A673 (cell line): ENCODE data around the gene GINS1. TPM values are rescaled to one million over a fixed set of nuclear protein-coding genes. Genes with fewer than 3 reads are reported as not detected.

ENCODE experiments used
- BruUV-seq: library from RNA; stranded (reverse); fragments of 400-500 nt; replicated peaks from 2 replicates; lab custom pipeline; 2021; lab: Mats Ljungman, UMichigan
- CTCF ChIA-PET: fragments of 300-600 bp; sonication (Branson Sonifier 250); formaldehyde crosslinking; loops from one replicate; lab custom pipeline; 2022; ENCODE audit warnings: antibody characterized with exemption; lab: Charles Lee
- POLR2A ChIA-PET: fragments of 300-600 bp; sonication (Branson Sonifier 250); formaldehyde crosslinking; loops from one replicate; lab custom pipeline; 2022; ENCODE audit warnings: antibody characterized with exemption; ENCODE audit not compliant: low non-redundant PET; lab: Charles Lee
- DNase-seq: peaks from one replicate; pipeline ENCODE4 v3.0.0-alpha.2; 2015; ENCODE audit warnings: low spot score
- H3K27ac ChIP-seq: fragments of 200-600 bp; sonication (generic); 2 replicates; pipeline ENCODE4 v1.5.1; 2016; ENCODE audit warnings: mixed run types, low read depth, mild to moderate bottlenecking, mixed read lengths, antibody characterized with exemption, low read length; ENCODE audit not compliant: poor library complexity, severe bottlenecking
- H3K27me3 ChIP-seq: fragments of 200-600 bp; sonication (generic); replicated peaks from 2 replicates; pipeline ENCODE4 v1.6.1; 2017; ENCODE audit warnings: mixed run types, low read depth, mild to moderate bottlenecking, mixed read lengths, antibody characterized with exemption, low read length; ENCODE audit not compliant: insufficient read depth, poor library complexity
- H3K36me3 ChIP-seq: fragments of 200-600 bp; sonication (generic); 2 replicates; pipeline ENCODE4 v1.6.1; 2016; ENCODE audit warnings: mixed run types, mild to moderate bottlenecking, mixed read lengths, antibody characterized with exemption, low read length; ENCODE audit not compliant: insufficient read depth, poor library complexity, severe bottlenecking
- H3K4me1 ChIP-seq: fragments of 200-600 bp; sonication (generic); 2 replicates; pipeline ENCODE4 v1.6.1; 2017; ENCODE audit warnings: mixed run types, mild to moderate bottlenecking, mixed read lengths, antibody characterized with exemption, low read length; ENCODE audit not compliant: insufficient read depth, poor library complexity, severe bottlenecking
- H3K4me3 ChIP-seq: fragments of 200-600 bp; sonication (generic); 2 replicates; pipeline ENCODE4 v1.5.1; 2016; ENCODE audit warnings: low read depth, mixed run types, mild to moderate bottlenecking, mixed read lengths, low read length; ENCODE audit not compliant: poor library complexity, severe bottlenecking
- H3K9me3 ChIP-seq: fragments of 200-600 bp; sonication (generic); 2 replicates; pipeline ENCODE4 v1.6.1; 2016; ENCODE audit warnings: mixed run types, low read depth, mild to moderate bottlenecking, mixed read lengths, antibody characterized with exemption, low read length; ENCODE audit not compliant: poor library complexity, severe bottlenecking
- CTCF ChIP-seq: fragments of 300-800, 200-600 bp; sonication (generic); conservative IDR thresholded peaks from 2 replicates; pipeline ENCODE4 v1.5.1; 2017; ENCODE audit warnings: low read depth, mild to moderate bottlenecking, antibody characterized with exemption, low read length, moderate library complexity, mixed read lengths
- EZH2 ChIP-seq: fragments of 200-600 bp; sonication (generic); IDR thresholded peaks from 2 replicates; pipeline ENCODE4 v1.6.1; 2017; ENCODE audit warnings: borderline replicate concordance, low read depth, mild to moderate bottlenecking, mixed read lengths, antibody characterized with exemption, low read length; ENCODE audit not compliant: poor library complexity, severe bottlenecking
- intact Hi-C: fragments of 100-400 bp; cut with micrococcal nuclease; formaldehyde crosslinking; loops from one replicate; pipeline ENCODE4 v1.10.0; 2022; ENCODE audit not compliant: unreplicated experiment
- total RNA-seq: library from RNA; stranded (reverse); gene quantifications from 2 replicates; pipeline ENCODE4 v1.2.3, GENCODE V29; 2021

The GINS1 gene
- total RNA-seq, 1 experiment from 2014 or later, result 62.6 TPM

- POLR2A ChIA-PET, result no interaction called here
- H3K9me3 ChIP-seq, result no peaks in the 10 kb centered on the region
- BruUV-seq, result no TSS peak
- CTCF ChIA-PET, result no interaction called here
- intact Hi-C loops, result loop anchor here (10.0 kb wide), 1 partner anchor 60 kb away; no protein-coding TSS in a partner anchor
- H3K4me1 ChIP-seq, result no peaks in the 10 kb centered on the region
- no peak for DNase-seq
- peaks cover 58% of the 10 kb centered on the region for H3K36me3 ChIP-seq
- no peak overlapping the region for H3K4me3 ChIP-seq
- TF ChIP-seq EZH2 (no peak), CTCF (no peak)
- H3K27me3 ChIP-seq, result no peaks in the 10 kb centered on the region
- no peak overlapping the region for H3K27ac ChIP-seq
These were observed 57.2 kb downstream of the GINS1 start for GRCh38 chr20:25464501-25465242.

- no peak for TF ChIP-seq CTCF
- no peak for TF ChIP-seq EZH2
- Histone ChIP-seq H3K9me3 (no peaks in the 10 kb centered on the region), H3K27ac (no peak overlapping the region), H3K4me1 (no peaks in the 10 kb centered on the region), H3K27me3 (no peaks in the 10 kb centered on the region), H3K4me3 (no peak overlapping the region), H3K36me3 (peaks cover 65% of the 10 kb centered on the region)
- intact Hi-C loops, result loop anchor here (10.0 kb wide), 1 partner anchor 59 kb away; no protein-coding TSS in a partner anchor
- no TSS peak for BruUV-seq
- no peak for DNase-seq
- CTCF ChIA-PET, result no interaction called here
- POLR2A ChIA-PET, result no interaction called here
These were observed 58.0 kb downstream of the GINS1 start for GRCh38 chr20:25465243-25466135.

GRCh38 chr20:25466846-25467245 is 59.4 kb downstream of the GINS1 start:
- DNase-seq, result no peak
- Histone ChIP-seq H3K27ac (no peak overlapping the region), H3K9me3 (no peaks in the 10 kb centered on the region), H3K4me1 (no peaks in the 10 kb centered on the region), H3K36me3 (peaks cover 67% of the 10 kb centered on the region), H3K27me3 (no peaks in the 10 kb centered on the region), H3K4me3 (no peak overlapping the region)
- CTCF ChIA-PET, result no interaction called here
- TF ChIP-seq EZH2 (no peak), CTCF (no peak)
- POLR2A ChIA-PET, result no interaction called here
- intact Hi-C loops, result loop anchor here (10.0 kb wide), 1 partner anchor 58 kb away; no protein-coding TSS in a partner anchor
- no TSS peak for BruUV-seq
